Panc1 (cell line): ENCODE measurements around the gene RAB1B. TPM values are rescaled to one million over a fixed set of nuclear protein-coding genes. Genes with fewer than 3 reads are reported as not detected.

Experiments used
- ATAC-seq: fragments of 200-7000 bp; cut with Tn5 transposase; 2 replicates; pipeline ENCODE4 v1.9.1; 2020; ENCODE audit warnings: mild to moderate bottlenecking, moderate library complexity
- BruUV-seq: library from RNA; stranded (reverse); fragments of 400-500 nt; replicated peaks from 2 replicates; lab custom pipeline; 2021; lab: Mats Ljungman, UMichigan
- CTCF ChIA-PET: fragments of 300-600 bp; sonication (Branson Sonifier 250); formaldehyde crosslinking; loops from one replicate; lab custom pipeline; 2022; ENCODE audit warnings: antibody characterized with exemption; lab: Charles Lee
- POLR2A ChIA-PET: fragments of 300-600 bp; sonication (Branson Sonifier 250); formaldehyde crosslinking; loops from one replicate; lab custom pipeline; 2022; ENCODE audit warnings: antibody characterized with exemption; lab: Charles Lee
- DNase-seq: peaks from one replicate; pipeline ENCODE4 v3.0.0-alpha.2; 2010; ENCODE audit warnings: low read depth, low spot score
- H3K27ac ChIP-seq: 2 replicates; pipeline ENCODE4 v1.5.1; 2011; ENCODE audit warnings: mild to moderate bottlenecking, low read length, inconsistent platforms
- H3K27me3 ChIP-seq: fragments of 200-500 bp; sonication (Bioruptor generic); 2 replicates; pipeline ENCODE4 v1.6.0; 2014; ENCODE audit warnings: low read length, inconsistent platforms; ENCODE audit not compliant: control insufficient read depth, insufficient read depth
- H3K36me3 ChIP-seq: fragments of 200-500 bp; sonication (Bioruptor generic); 2 replicates; pipeline ENCODE4 v1.5.1; 2014; ENCODE audit warnings: inconsistent platforms, mild to moderate bottlenecking, low read length, moderate library complexity; ENCODE audit not compliant: control insufficient read depth, insufficient read depth
- H3K4me1 ChIP-seq: 2 replicates; pipeline ENCODE4 v1.5.1; 2011; ENCODE audit warnings: inconsistent platforms, mild to moderate bottlenecking, low read length, moderate library complexity; ENCODE audit not compliant: control insufficient read depth, insufficient read depth
- H3K4me3 ChIP-seq, 2 experiments: 2 replicates each; pipeline ENCODE4 v1.5.1; 2011 to 2012; ENCODE audit warnings: low read depth in 2 of 2, low read length in 2 of 2, mild to moderate bottlenecking in 2 of 2, inconsistent platforms in 1 of 2, moderate library complexity in 1 of 2
- H3K9me3 ChIP-seq: fragments of 200-500 bp; sonication (Bioruptor generic); 2 replicates; pipeline ENCODE4 v1.5.1; 2014; ENCODE audit warnings: low read depth, mild to moderate bottlenecking, inconsistent platforms, low read length, moderate library complexity; ENCODE audit not compliant: control insufficient read depth, insufficient read depth
- CTCF ChIP-seq: fragments of 450-650 bp; IDR thresholded peaks from 2 replicates; pipeline ENCODE4 v1.5.1; 2017; ENCODE audit warnings: mild to moderate bottlenecking
- POLR2AphosphoS5 ChIP-seq: IDR thresholded peaks from 2 replicates; pipeline ENCODE4 v1.6.1; 2012; ENCODE audit warnings: mild to moderate bottlenecking, low read depth, low read length, moderate library complexity
- REST ChIP-seq, 2 experiments: IDR thresholded peaks; 2 replicates each; pipeline ENCODE4 v1.6.1; 2011 to 2012; ENCODE audit warnings: low read depth in 2 of 2, control low read depth in 1 of 2, low read length in 1 of 2, mild to moderate bottlenecking in 1 of 2, moderate library complexity in 1 of 2; ENCODE audit not compliant: insufficient read depth in 1 of 2
- SIN3A ChIP-seq: IDR thresholded peaks from 2 replicates; pipeline ENCODE4 v1.6.1; 2012; ENCODE audit warnings: low read depth, mild to moderate bottlenecking, low read length, moderate library complexity, borderline replicate concordance; ENCODE audit not compliant: insufficient read depth
- TCF7L2 ChIP-seq: IDR thresholded peaks from 2 replicates; pipeline ENCODE4 v1.6.1; 2011; ENCODE audit warnings: mild to moderate bottlenecking, low read depth, low read length, inconsistent platforms
- in situ Hi-C: cut with HindIII; loops from 2 replicates; pipeline ENCODE4 v1.10.0; 2016; ENCODE audit warnings: low sequenced_read_pairs, low pct_unique_long_range_greater_than_20kb
- intact Hi-C: fragments of 100-400 bp; cut with micrococcal nuclease; formaldehyde crosslinking; loops from one replicate; pipeline ENCODE4 v1.10.0; 2022; ENCODE audit not compliant: unreplicated experiment
- total RNA-seq: library from RNA; stranded (reverse); gene quantifications from one replicate; pipeline ENCODE4 v1.2.1, GENCODE V29; 2021; ENCODE audit not compliant: unreplicated experiment

The RAB1B gene
- total RNA-seq, 1 experiment from 2014 or later = 256 TPM

DNA sequence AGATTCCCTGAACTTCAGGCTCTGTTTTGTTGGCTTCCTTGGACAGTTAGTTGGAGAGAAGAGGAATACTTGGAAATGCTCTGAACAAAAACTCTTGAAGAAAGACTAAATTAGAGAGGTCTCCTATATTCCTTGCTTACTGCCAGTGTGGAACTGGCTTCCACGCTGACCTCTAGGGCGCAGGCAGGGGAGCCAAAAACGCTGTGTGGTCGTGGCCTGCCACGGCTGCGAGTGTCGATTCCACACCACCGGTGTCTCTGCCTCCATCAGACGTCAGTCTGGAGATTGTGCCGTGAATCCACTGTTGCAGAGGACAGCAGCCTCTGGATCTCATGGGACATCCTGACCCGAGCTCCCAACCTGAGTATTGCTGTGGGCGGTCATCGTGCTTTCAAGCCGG, 37.5 kb upstream of the RAB1B start:
- Histone ChIP-seq H3K4me1 (no peaks in the 10 kb centered on the region), H3K36me3 (no peaks in the 10 kb centered on the region), H3K4me3 (no peak overlapping the region), H3K27ac (no peak overlapping the region), H3K9me3 (no peaks in the 10 kb centered on the region), H3K27me3 (no peaks in the 10 kb centered on the region)
- intact Hi-C loops (no loop called here), in situ Hi-C loops (no loop called here)
- POLR2A ChIA-PET = no interaction called here
- no TSS peak for BruUV-seq
- DNase-seq = no peak
- no peak for ATAC-seq
- CTCF ChIA-PET = no interaction called here
- no peak for TF ChIP-seq CTCF
- no peak for TF ChIP-seq SIN3A
- TF ChIP-seq REST (IDR thresholded peaks at IDR 0.05; ENCODE audit: insufficient read depth in 1 of 2, low read depth in 2 of 2, low read length in 1 of 2) = no peak
- TF ChIP-seq POLR2AphosphoS5 = no peak
- no peak for TF ChIP-seq TCF7L2

DNA sequence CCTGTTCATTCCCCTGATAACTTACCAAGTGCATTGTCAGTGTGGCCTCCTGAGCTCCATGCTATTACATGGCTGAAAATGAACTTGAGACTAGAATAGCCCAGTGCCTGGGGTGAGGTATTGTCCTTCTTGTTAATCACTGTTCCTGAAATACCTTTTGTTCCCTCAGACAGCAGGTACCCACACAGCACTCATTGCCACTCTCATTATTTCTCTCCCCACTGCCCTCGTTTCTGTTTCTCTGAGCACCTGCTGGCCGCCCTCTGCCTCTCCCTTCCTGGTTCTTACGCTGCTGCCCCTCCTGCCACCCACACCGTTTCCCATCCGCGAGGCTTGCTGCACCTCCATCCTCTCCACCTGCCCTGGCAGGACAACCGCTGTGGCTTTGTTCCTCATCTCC, 36.9 kb upstream of the RAB1B start:
- Histone ChIP-seq H3K4me3 (no peak overlapping the region), H3K9me3 (no peaks in the 10 kb centered on the region), H3K36me3 (no peaks in the 10 kb centered on the region), H3K4me1 (no peaks in the 10 kb centered on the region), H3K27ac (no peak overlapping the region), H3K27me3 (no peaks in the 10 kb centered on the region)
- ChIA-PET POLR2A (no interaction called here), CTCF (no interaction called here)
- TF ChIP-seq POLR2AphosphoS5 (no peak), REST (IDR thresholded peaks at IDR 0.05; ENCODE audit: insufficient read depth in 1 of 2, low read depth in 2 of 2, low read length in 1 of 2) (no peak), SIN3A (no peak), TCF7L2 (no peak), CTCF (no peak)
- no peak for ATAC-seq
- intact Hi-C loops (no loop called here), in situ Hi-C loops (no loop called here)
- BruUV-seq = no TSS peak
- no peak for DNase-seq
